Right renal pelvis (tissue), 4 donors: ENCODE data around the gene CFAP54. TPM values are rescaled to one million over a fixed set of nuclear protein-coding genes. Genes with fewer than 3 reads are reported as not detected.

ENCODE experiments used
- polyA plus RNA-seq, 4 donors: library from polyadenylated mRNA; unstranded; fragments of 120-200 nt; gene quantifications; one replicate each; pipeline ENCODE4 v1.2.1, GENCODE V29; 2013; ENCODE audit not compliant: insufficient read length in 4 of 4

Gene CFAP54
- polyA plus RNA-seq, 4 donors = 2.4 to 2.8 (median 2.6) TPM

Other genes starting within 250 kb of the CFAP54 start
- gene CDK17, start 89.1 kb upstream of the CFAP54 start, polyA plus RNA-seq = 10 to 100 TPM; 33.3 to 41.2 (median 40.3) TPM